Spleen (tissue), 11 donors: ENCODE results near the gene CRYL1. TPM values are rescaled to one million over a fixed set of nuclear protein-coding genes. Genes with fewer than 3 reads are reported as not detected.

ENCODE experiments used
- DNase-seq: peaks from one replicate; pipeline ENCODE4 v3.0.0-alpha.2; 2020
- H3K27ac ChIP-seq, 8 donors: fragments of 200-600 bp; sonication (generic) in 7 of 8; 1 replicate in 4 of 8; 2 replicates in 4 of 8; pipeline versions ENCODE4 v1.5.0 to v1.8.0; 2016 to 2021; ENCODE audit warnings: inconsistent platforms in 4 of 8, mild to moderate bottlenecking in 4 of 8, moderate library complexity in 1 of 8
- H3K27me3 ChIP-seq, 7 donors: fragments of 200-600 bp; sonication (generic) in 6 of 7; replicated peaks in 1 of 7; 1 replicate in 4 of 7; 2 replicates in 3 of 7; pipeline versions ENCODE4 v1.5.0 to v1.8.0; 2016 to 2021; ENCODE audit warnings: inconsistent platforms in 3 of 7, mild to moderate bottlenecking in 1 of 7
- H3K36me3 ChIP-seq, 6 donors: fragments of 200-600 bp; sonication (generic) in 5 of 6; 1 replicate in 4 of 6; 2 replicates in 2 of 6; pipeline versions ENCODE4 v1.5.0 to v1.8.0; 2016 to 2021; ENCODE audit warnings: inconsistent platforms in 2 of 6
- H3K4me1 ChIP-seq, 6 donors: fragments of 200-600 bp; sonication (generic) in 5 of 6; 1 replicate in 3 of 6; 2 replicates in 3 of 6; pipeline versions ENCODE4 v1.5.0 to v1.8.0; 2016 to 2021; ENCODE audit warnings: inconsistent platforms in 3 of 6
- H3K4me3 ChIP-seq, 8 donors: fragments of 200-600 bp; sonication (generic) in 7 of 8; 1 replicate in 4 of 8; 2 replicates in 4 of 8; pipeline versions ENCODE4 v1.5.0 to v1.8.0; 2016 to 2021; ENCODE audit warnings: inconsistent platforms in 4 of 8, mild to moderate bottlenecking in 4 of 8, moderate library complexity in 2 of 8
- H3K9me3 ChIP-seq, 8 donors: fragments of 200-600 bp; sonication (generic) in 7 of 8; 1 replicate in 4 of 8; 2 replicates in 4 of 8; pipeline versions ENCODE4 v1.5.0 to v1.8.0; 2016 to 2021; ENCODE audit warnings: inconsistent platforms in 4 of 8
- CTCF ChIP-seq, 11 experiments: fragments of 200-600 bp in 7 of 11; fragments of 450-650 bp in 4 of 11; sonication (generic) in 4 of 11; IDR thresholded peaks in 8 of 11; conservative IDR thresholded peaks in 3 of 11; 1 replicate in 7 of 11; 2 replicates in 4 of 11; pipeline versions ENCODE4 v1.4.0 to v1.8.0; 2016 to 2021; ENCODE audit warnings: antibody characterized with exemption in 11 of 11, inconsistent platforms in 4 of 11, mild to moderate bottlenecking in 1 of 11
- POLR2A ChIP-seq, 3 donors: fragments of 450-650 bp; IDR thresholded peaks; one replicate each; pipeline ENCODE4 v1.5.1; 2017; ENCODE audit warnings: antibody characterized with exemption in 3 of 3, mild to moderate bottlenecking in 1 of 3
- POLR2AphosphoS5 ChIP-seq, 3 donors: sonication (generic); formaldehyde crosslinking; IDR thresholded peaks; one replicate each; pipeline ENCODE4 v1.5.1; 2017; ENCODE audit warnings: antibody characterized with exemption in 3 of 3
- WGBS, 5 donors: extraction: QIAGEN DNeasy Blood & Tissue Kit in 3 of 5; methylation state at CpG; one replicate each; pipeline versions ENCODE4 v1.1.5 to v1.1.7; 2013 to 2018; 5-methylcytosine and 5-hydroxymethylcytosine counted together
- intact Hi-C: fragments of 100-400 bp; cut with DNase I; formaldehyde crosslinking; loops from one replicate; pipeline ENCODE4 v1.15.0; 2023; ENCODE audit warnings: low total_unique reads
- polyA plus RNA-seq, 3 donors: library from polyadenylated mRNA; stranded (reverse); fragments of 200-250 nt; gene quantifications; one replicate each; pipeline ENCODE4 v1.2.1, GENCODE V29; 2013
- total RNA-seq, 7 donors: library from RNA; depleted of rRNA in 3 of 7; stranded (reverse); fragments of >200 nt in 3 of 7; fragmentation: NEBNext Ultra II Directional in 4 of 7; extraction: Animal tissue kit (Norgen Biotek cat#: 25700) in 4 of 7; gene quantifications; one replicate each; pipeline versions ENCODE4 v1.1.0 to v1.2.1, GENCODE V29; 2016 to 2021
- donor health status: healthy with polysubstance abuse.
- donor health status: DM: no; HTN: no; CAD: no; lungs with moderate emphysema.
- donor health status: DM: no; HTN: no; CAD: no.
- donor health status: Bipolar disorder and iron deficiency.
- donor health status: healthy.
- donor health status: DM: no; HTN: no; CAD: no.
- donor health status: DM: yes; HTN: yes; CAD: no.

CRYL1 gene
- total and polyA plus RNA-seq, 10 donors, result 13.5 to 46.5 (median 29.0) TPM

- no peaks in the 10 kb centered on the region for H3K9me3 ChIP-seq
- 53 to 74% (median 61%) methylated on average over 11 of the region's 11 CpGs for WGBS, 5 donors
- DNase-seq, result no peak
- H3K27me3 ChIP-seq, result no peaks in the 10 kb centered on the region
- peaks cover 0 to 15% (median 0%) of the 10 kb centered on the region in 6 donors for H3K36me3 ChIP-seq
- H3K27ac ChIP-seq, result no peak overlapping the region
- intact Hi-C loops, result no loop called here
- TF ChIP-seq POLR2AphosphoS5 (IDR thresholded peaks at IDR 0.05) (no peak), CTCF (IDR thresholded peaks at IDR 0.05 in 8 of 11, conservative IDR thresholded peaks at IDR 0.05 in 3 of 11) (no peak), POLR2A (IDR thresholded peaks at IDR 0.05) (no peak)
- H3K4me3 ChIP-seq, result no peak overlapping the region
- peaks cover 0 to 1% (median under 1%) of the 10 kb centered on the region in 6 donors for H3K4me1 ChIP-seq
Measured at GRCh38 chr13:20482275-20482761, 43.3 kb downstream of the CRYL1 start.

GRCh38 chr13:20477394-20477793, 48.3 kb downstream of the CRYL1 start:
- no peak for TF ChIP-seq CTCF (IDR thresholded peaks at IDR 0.05 in 8 of 11, conservative IDR thresholded peaks at IDR 0.05 in 3 of 11)
- DNase-seq, result no peak
- H3K4me1 ChIP-seq, result peaks cover 0 to 26% (median 16%) of the 10 kb centered on the region in 6 donors
- intact Hi-C loops, result no loop called here
- H3K9me3 ChIP-seq, result no peaks in the 10 kb centered on the region
- H3K4me3 ChIP-seq, result no peak overlapping the region
- no peaks in the 10 kb centered on the region for H3K27me3 ChIP-seq
- peaks cover 0 to 16% (median 0%) of the 10 kb centered on the region in 6 donors for H3K36me3 ChIP-seq
- H3K27ac ChIP-seq, result peak overlapping the region in 1 of 8 donors; percentile 87
- WGBS, 5 donors, result 81 to 95% (median 94%) methylated on average over 3 of the region's 3 CpGs

GRCh38 chr13:20475927-20476691, 49.5 kb downstream of the CRYL1 start:
- H3K4me1 ChIP-seq, result peaks cover 0 to 26% (median 16%) of the 10 kb centered on the region in 6 donors
- peak; percentile 85 to 91 (median 89) for TF ChIP-seq POLR2AphosphoS5 (IDR thresholded peaks at IDR 0.05)
- no peak for TF ChIP-seq POLR2A (IDR thresholded peaks at IDR 0.05)
- intact Hi-C loops, result no loop called here
- H3K27me3 ChIP-seq, result no peaks in the 10 kb centered on the region
- WGBS, 5 donors, result 36 to 46% (median 39%) methylated on average over 17 to 18 of the region's 18 CpGs
- peaks cover 0 to 19% (median 0%) of the 10 kb centered on the region in 6 donors for H3K36me3 ChIP-seq
- H3K27ac ChIP-seq, result peak overlapping the region in 7 of 8 donors; percentile 59 to 87 (median 75)
- DNase-seq, result peak; percentile 90
- peak overlapping the region in 2 of 8 donors; percentile 14 to 60 for H3K4me3 ChIP-seq
- H3K9me3 ChIP-seq, result no peaks in the 10 kb centered on the region

GRCh38 chr13:20474515-20474914, 51.1 kb downstream of the CRYL1 start:
- Histone ChIP-seq H3K36me3 (peaks cover 0 to 14% (median 2%) of the 10 kb centered on the region in 6 donors), H3K9me3 (no peaks in the 10 kb centered on the region), H3K27me3 (no peaks in the 10 kb centered on the region), H3K4me3 (no peak overlapping the region), H3K4me1 (peaks cover 0 to 26% (median 16%) of the 10 kb centered on the region in 6 donors), H3K27ac (peak overlapping the region in 3 of 8 donors; percentile 4 to 87 (median 87))
- no peak for TF ChIP-seq POLR2AphosphoS5 (IDR thresholded peaks at IDR 0.05)
- no peak for TF ChIP-seq POLR2A (IDR thresholded peaks at IDR 0.05)
- no peak for TF ChIP-seq CTCF (IDR thresholded peaks at IDR 0.05 in 8 of 11, conservative IDR thresholded peaks at IDR 0.05 in 3 of 11)
- 93 to 99% (median 95%) methylated on average over 3 of the region's 3 CpGs for WGBS, 5 donors
- intact Hi-C loops, result no loop called here
- DNase-seq, result no peak
